DMS153 treated with DMSO at 0.1 percent for 48 hours (cell line): ENCODE measurements around the gene C20orf144.
A peak's percentile ranks its signal among the peaks of the same experiment; 100 is the strongest.

ENCODE experiments used
- DNase-seq: peaks from one replicate; lab custom pipeline; 2025; ENCODE audit not compliant: unreplicated experiment; lab: John Stamatoyannopoulos, UW

Gene C20orf144

DNA sequence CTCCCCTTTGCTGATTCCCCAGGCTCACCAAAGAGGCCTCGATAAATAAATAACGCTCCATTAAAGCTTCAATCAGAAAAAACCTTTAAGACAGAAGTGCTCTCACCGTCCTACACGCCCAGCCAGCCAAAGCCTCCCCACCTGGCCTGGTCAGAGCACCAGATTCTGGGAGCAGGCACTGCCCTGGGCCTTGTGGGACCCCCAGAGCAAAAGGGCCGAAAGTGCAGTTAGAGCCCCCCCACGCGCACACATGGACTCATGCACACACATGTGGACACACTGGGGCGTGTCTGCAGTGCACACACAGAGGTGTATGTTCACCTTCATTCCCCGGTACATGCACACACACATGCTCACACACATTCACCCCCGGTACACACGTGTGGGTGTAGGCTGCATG, 14.0 kb downstream of the C20orf144 start:
- no peak for DNase-seq

- no peak for DNase-seq
Measured at GRCh38 chr20:33676652-33677645, 14.8 kb downstream of the C20orf144 start.

GRCh38 chr20:33677991-33678702, 16.0 kb downstream of the C20orf144 start:
- DNase-seq = no peak

DNA sequence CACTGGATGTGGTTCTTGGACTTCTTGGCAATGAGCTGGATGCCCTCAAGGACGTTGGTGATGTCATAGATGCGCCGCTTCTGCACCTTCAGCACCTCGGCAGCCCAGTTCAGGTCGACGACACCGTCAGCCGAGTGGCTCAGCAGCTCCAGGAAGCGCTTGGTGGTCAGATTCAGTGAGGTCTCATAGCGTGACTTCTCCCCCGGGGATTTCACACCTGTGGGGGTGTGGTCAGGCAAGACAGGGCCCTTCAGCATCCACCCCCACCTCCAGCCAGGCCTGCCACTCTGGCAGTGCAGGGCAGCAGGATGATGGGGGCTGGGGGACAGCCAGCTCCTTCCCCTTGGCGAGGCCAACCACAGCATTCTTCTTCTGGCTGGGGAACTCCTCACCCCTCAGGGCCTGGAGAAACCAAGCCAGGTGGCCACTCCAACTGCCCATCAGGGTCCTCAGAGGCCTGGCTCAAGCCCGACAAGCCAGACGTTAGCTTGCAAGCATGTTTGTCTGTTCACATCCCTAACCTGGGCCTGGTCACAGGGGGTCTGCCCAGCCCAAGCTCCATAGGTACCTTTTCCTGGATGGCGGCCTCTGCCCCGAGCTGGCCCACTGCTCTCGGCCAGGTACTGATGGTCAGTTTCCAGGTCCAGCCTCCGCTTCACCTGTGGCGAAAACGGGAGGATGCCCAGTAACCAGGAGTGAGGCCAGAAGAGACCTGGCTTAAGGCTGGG, 17.8 kb downstream of the C20orf144 start:
- DNase-seq = no peak

DNA sequence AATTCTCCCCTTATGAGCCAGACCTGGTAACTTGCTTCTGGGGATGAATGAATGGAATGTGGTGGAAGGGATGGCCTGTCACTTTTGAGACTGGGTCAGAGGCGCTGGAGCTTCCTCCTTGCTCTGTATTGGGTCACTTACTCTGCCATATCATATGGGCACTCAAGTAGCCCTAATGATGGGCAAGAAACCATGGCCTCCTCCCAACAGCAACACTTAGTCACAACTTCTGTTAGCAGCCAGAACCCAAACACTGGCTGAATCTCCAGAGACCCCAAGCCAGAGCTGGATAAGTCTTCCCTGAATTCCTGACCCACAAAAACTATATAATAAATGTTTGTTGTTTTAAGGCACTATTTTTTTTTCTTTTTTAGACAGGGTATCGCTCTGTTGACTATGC, 18.6 kb downstream of the C20orf144 start:
- no peak for DNase-seq

DNA sequence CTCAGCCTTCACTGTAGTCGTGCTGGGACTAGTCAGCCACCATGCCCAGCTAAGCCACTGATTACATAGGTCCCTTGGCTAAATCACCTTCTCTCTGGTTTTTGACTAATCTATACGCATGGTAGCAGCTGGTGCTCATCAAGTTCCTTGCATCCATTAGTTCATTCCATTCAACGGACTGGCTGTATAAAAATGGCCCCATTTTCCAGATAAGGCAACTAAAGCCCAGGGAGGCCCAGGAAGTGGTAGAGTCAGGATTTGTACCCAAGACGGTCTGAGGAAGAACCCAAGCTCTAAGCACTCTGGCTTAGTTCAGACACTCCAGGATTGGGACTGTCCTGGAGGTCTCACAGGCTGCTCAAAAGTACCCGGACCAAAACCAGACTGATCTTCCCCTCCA, 19.2 kb downstream of the C20orf144 start:
- no peak for DNase-seq

DNA sequence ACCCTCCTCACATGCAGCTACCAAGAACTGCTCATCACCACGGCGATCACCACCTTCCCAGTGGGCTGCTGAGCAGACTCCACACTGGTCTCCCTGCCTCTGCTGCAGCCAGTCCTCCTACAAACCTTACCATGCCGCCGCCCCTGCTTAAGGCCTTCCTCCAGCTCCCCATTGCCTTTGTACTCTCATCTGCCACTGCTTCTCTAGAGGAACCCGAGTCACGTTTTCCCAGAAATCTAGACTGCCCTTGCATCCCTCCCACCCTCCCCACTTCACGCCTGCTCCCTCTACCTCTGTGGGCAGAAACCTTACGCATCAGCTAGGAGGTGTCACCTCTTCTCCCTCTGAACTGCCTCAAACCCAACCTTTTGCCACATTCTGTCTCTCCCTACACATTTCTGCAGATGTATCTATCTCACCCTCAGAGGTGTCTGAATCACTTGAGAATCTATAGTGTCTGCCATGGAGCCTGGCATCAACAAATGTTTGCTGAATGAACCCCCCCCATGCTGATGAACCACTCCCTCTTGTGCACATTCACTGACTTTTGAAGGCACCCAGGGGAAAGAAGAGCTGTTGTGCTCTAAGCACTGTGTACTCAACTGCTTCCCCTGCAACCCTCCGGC, 19.7 kb downstream of the C20orf144 start:
- DNase-seq = no peak

GRCh38 chr20:33684533-33685327, 22.6 kb downstream of the C20orf144 start:
- peak; percentile 40 for DNase-seq

- DNase-seq = peak; percentile 26
Measured at GRCh38 chr20:33685328-33686099, 23.4 kb downstream of the C20orf144 start.

- peak; percentile 85 for DNase-seq
Measured at GRCh38 chr20:33686100-33686983, 24.2 kb downstream of the C20orf144 start, which contains the start of gene E2F1. Gene E2F1, minus strand, starts transcription at chr20:33686385. Its CDS starts 121 bp downstream, at chr20:33686264.

GRCh38 chr20:33686984-33687366, 24.8 kb downstream of the C20orf144 start:
- no peak for DNase-seq

GRCh38 chr20:33687370-33687915, 25.3 kb downstream of the C20orf144 start:
- no peak for DNase-seq

DNA sequence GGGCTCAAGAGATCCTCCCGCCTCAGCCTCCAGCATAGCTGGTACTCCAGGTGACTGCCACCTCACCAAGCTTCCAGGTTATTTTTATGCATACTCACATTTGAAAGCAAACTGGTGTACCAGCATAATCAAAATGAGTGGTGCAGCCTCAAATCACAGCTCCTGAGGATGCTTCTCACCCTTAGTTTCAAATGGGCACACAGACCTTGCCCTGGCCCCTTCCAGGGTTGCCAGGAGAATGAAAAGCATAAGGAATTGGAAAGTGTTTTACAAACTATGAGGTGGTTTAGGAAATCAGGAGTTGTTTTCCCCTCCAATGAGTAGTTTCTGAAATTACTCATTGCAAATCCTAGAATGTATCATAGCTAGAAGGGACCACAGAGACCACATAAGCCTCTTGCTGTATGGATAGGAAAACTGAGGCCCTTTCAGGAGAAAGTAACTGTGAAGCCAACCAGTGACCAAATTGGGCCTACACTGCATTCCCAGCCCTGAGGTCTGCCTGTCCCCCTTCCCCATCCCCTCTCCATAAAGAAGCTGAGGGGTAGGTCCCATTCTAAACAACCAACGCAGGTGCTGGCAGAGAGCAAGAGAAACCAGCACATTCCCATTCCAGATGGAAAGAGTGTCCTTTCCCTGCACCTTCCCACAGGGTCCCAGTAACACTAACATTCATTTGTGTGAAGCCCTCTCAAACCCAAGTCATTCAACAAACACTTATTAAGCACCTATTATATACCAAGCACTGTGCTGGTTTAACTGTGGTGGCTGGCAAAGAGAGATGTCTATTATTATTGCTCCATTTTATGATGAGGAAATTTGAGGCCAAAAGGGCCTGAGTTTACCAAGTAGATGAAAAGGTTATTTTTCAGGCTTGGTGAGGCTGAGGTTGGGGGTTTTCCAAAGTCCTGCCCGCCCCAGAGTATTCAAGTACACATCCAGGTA, 26.1 kb downstream of the C20orf144 start:
- DNase-seq = no peak

DNA sequence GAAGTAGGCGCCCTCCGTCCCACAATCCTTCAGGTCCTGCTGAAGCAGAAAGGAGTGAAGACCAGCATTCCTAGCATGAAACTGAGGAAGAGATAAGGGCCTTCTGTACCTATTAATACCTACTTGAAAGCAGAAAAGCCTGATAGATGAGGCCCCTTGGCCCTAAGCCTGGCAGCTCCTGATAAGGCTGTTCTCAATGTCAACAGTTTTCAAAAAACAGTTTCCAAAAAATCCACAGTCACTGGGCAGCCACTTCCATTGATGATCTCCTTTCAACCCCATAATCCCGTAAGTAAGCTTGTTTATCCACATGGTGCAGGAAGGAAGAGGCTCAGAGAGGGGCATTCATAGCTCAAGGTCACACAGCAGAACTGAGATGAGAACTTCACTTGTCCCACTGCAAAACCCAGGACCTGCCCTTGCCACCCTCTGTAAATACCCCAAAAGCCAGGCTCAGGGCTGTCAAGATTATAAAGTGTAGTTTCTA, 26.9 kb downstream of the C20orf144 start:
- DNase-seq = no peak

DNA sequence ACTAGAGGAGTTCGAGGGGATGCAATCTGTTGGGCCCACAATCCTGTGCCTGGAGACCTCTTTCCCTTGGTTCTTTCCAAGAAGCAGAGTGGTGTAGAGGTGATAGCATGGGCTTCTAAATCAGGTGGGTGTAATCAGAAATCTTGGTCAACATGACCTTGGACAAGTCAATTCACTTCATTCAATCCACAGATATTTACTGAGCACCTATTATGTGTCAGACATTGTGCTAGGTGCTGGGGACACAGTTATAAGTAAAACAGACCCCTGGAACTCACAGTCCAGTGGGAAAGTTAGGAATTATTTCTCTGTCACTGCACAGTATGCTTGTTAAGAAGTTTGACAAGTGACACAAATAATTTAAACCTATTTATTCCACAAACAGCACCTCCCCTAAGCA, 27.4 kb downstream of the C20orf144 start:
- no peak for DNase-seq

GRCh38 chr20:33689973-33690372, 27.8 kb downstream of the C20orf144 start:
- DNase-seq = no peak

DNA sequence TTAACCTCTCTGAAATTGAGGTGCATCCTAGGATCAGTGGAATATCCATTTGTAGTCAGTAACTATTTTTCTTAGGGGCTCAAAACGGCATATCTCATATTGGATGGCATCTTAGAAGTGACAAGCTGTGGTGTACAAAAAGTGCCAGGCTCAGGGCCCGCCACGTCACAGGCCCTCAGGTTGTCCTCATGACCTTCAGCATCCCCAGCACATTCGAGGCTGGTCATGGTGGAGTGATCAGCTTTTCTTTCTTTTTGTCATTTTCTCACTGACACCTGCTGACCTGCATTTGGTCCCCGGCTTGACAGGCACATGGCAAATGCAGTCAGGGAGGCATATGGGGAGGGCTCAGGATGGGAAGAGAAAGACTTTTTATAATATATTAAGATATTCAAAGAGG, 31.2 kb downstream of the C20orf144 start:
- no peak for DNase-seq
